Amygdala (tissue), 56 donors: Measurements from ENCODE around the gene FAM98B.

ENCODE experiments used
- DNase-seq, 56 donors: peaks; one replicate each; lab custom pipeline; 2025; lab: John Stamatoyannopoulos, UW

The FAM98B gene

GRCh38 chr15:38534691-38535090, 80.8 kb downstream of the FAM98B start:
- no peak for DNase-seq

DNA sequence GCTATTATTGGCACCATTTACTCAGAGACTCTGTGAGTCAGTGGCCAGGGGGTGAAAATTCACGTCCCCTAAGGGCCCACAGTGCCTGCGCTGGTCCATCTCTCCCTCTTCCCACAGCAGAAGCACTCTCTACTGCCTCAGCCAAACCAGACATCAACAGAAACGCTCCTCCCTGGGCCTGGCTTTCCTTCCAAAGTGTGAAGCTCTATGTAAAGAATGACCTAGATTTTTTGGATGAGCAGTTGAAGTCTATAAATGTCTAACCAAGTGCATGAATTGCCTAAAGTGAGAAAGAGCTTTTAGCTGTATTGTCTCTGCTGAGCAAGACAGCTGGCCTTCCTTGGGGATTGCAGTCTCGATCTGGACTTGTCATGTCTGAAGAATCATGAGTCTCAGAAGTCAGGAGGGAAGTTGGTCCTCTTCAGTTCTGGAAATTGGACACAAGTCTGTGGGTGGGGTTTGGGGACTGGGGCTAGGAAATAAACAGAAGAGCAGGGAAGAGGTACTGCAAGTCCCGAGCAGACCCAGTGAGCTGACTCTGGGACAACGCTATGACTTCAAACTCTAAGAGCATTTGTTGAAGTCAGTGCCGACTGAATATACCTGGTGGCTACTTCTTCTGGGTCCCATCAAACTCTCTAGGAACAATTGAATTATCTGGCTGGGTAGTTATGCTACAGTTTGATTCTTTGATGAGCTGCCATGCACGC, 81.7 kb downstream of the FAM98B start:
- peak in 9 of 56 donors; percentile 6 to 39 (median 15) for DNase-seq

GRCh38 chr15:38536201-38536676, 82.3 kb downstream of the FAM98B start:
- peak in 16 of 56 donors; percentile 9 to 49 (median 29) for DNase-seq
